Aorta (tissue), 5 donors: Measurements from ENCODE around the gene NLK. TPM values are rescaled to one million over a fixed set of nuclear protein-coding genes. Genes with fewer than 3 reads are reported as not detected.
"Not testable (repeated sequence)": the region's sequence is repeated elsewhere in the genome, so short reads cannot be mapped to it uniquely, and the experiment has no call there.

ENCODE experiments used
- ATAC-seq: fragments of 200-7000 bp; cut with Tn5 transposase; one replicate; pipeline ENCODE4 v1.9.1; 2022; ENCODE audit warnings: moderate library complexity; ENCODE audit not compliant: low FRiP score
- DNase-seq, 2 donors: peaks; one replicate each; pipeline ENCODE4 v3.0.0-alpha.2; 2020
- H3K27ac ChIP-seq, 2 donors: one replicate each; pipeline ENCODE4 v1.5.1; 2013; ENCODE audit warnings: low read length in 2 of 2, mild to moderate bottlenecking in 2 of 2, moderate library complexity in 2 of 2, control low read depth in 1 of 2, inconsistent platforms in 1 of 2, low read depth in 1 of 2
- H3K27me3 ChIP-seq, 2 donors: one replicate each; pipeline ENCODE4 v1.6.1; 2013; ENCODE audit warnings: control low read depth in 1 of 2, low read length in 1 of 2, mild to moderate bottlenecking in 1 of 2, moderate library complexity in 1 of 2; ENCODE audit not compliant: insufficient read depth in 2 of 2, control insufficient read depth in 1 of 2
- H3K36me3 ChIP-seq, 2 donors: one replicate each; pipeline ENCODE4 v1.6.1; 2013; ENCODE audit warnings: control low read depth in 1 of 2, low read length in 1 of 2, mild to moderate bottlenecking in 1 of 2; ENCODE audit not compliant: insufficient read depth in 2 of 2, control insufficient read depth in 1 of 2
- H3K4me1 ChIP-seq, 2 donors: one replicate each; pipeline ENCODE4 v1.6.1; 2013; ENCODE audit warnings: low read length in 2 of 2, control low read depth in 1 of 2, mild to moderate bottlenecking in 1 of 2, moderate library complexity in 1 of 2; ENCODE audit not compliant: insufficient read depth in 2 of 2, control insufficient read depth in 1 of 2
- H3K4me3 ChIP-seq, 2 donors: one replicate each; pipeline ENCODE4 v1.5.1; 2013; ENCODE audit warnings: low read length in 2 of 2, control low read depth in 1 of 2, mild to moderate bottlenecking in 1 of 2
- H3K9me3 ChIP-seq: one replicate; pipeline ENCODE4 v1.6.1; 2013; ENCODE audit warnings: mild to moderate bottlenecking, low read length; ENCODE audit not compliant: control insufficient read depth
- WGBS, 2 donors: extraction: QIAGEN DNeasy Blood & Tissue Kit; methylation state at CpG; one replicate each; pipeline ENCODE4 v1.1.7; 2013; 5-methylcytosine and 5-hydroxymethylcytosine counted together
- intact Hi-C, 2 donors: fragments of 100-400 bp; cut with DNase I; formaldehyde crosslinking; loops; one replicate each; pipeline versions ENCODE4 v1.14.2 to v1.15.0; 2022
- polyA plus RNA-seq, 2 donors: library from polyadenylated mRNA; stranded (reverse); fragments of 200-250 nt; gene quantifications; one replicate each; pipeline ENCODE4 v1.2.3, GENCODE V29; 2013
- total RNA-seq, 2 donors: library from RNA; stranded (reverse); fragmentation: NEBNext Ultra II Directional; extraction: Animal tissue kit (Norgen Biotek cat#: 25700); gene quantifications; one replicate each; pipeline ENCODE4 v1.2.1, GENCODE V29; 2021
- donor health status: healthy with polysubstance abuse.
- donor health status: Bipolar disorder and iron deficiency.
- donor health status: DM: no; HTN: no; CAD: no.
- donor health status: DM: no; HTN: no; CAD: no.
- donor health status: DM: yes; HTN: yes; CAD: no.

The NLK gene
- total and polyA plus RNA-seq, 4 donors: 5.5 to 17.2 (median 14.0) TPM

DNA sequence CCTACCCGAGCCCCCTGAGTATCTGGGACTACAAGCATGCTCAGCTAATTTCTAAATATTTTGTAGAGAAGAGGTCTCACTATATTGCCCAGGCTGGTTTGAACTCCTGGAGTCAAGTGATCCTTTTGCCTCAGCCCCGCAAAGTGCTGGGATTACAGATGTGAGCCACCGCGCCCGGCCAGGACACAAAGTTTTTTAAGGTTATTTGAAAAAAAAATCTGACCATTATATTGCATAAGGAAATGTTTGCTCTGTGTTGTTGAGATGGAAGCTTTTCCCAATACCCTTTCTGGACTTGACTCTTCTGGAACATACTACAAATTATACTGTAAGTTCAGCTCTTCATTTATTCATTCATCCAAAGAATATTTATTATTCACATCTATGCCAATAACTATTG is 143.2 kb downstream of the NLK start:
- Histone ChIP-seq H3K27me3 (no peaks in the 10 kb centered on the region), H3K36me3 (peaks cover 0 to 3% of the 10 kb centered on the region in 2 donors), H3K9me3 (no peaks in the 10 kb centered on the region), H3K27ac (no peak overlapping the region), H3K4me3 (no peak overlapping the region), H3K4me1 (no peaks in the 10 kb centered on the region)
- WGBS, 2 donors: 95 to 97% methylated on average over 5 of the region's 5 CpGs
- ATAC-seq (no peak), DNase-seq (no peak)
- intact Hi-C loops: no loop called here

DNA sequence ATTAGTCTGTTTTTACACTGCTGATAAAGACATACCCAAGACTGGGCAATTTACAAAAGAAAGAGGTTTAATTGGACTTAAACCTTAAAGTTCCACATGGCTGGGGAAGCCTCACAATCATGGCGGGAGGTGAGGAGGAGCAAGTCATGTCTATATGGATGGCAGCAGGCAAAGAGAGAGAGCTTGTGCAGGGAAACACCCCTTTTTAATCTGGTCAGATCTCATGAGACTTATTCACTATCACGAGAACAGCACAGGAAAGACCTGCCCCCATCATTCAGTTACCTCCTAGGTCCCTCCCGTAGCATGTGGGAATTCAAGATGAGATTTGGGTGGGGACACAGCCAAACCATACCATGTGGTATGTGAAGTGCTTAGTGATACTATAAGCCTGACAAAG is 144.0 kb downstream of the NLK start:
- intact Hi-C loops, H3K4me3 ChIP-seq, H3K27ac ChIP-seq, H3K27me3 ChIP-seq, ATAC-seq, H3K9me3 ChIP-seq, DNase-seq, H3K36me3 ChIP-seq, H3K4me1 ChIP-seq: not testable (repeated sequence)
- 96 to 97% methylated on average over 3 of the region's 3 CpGs for WGBS, 2 donors

DNA sequence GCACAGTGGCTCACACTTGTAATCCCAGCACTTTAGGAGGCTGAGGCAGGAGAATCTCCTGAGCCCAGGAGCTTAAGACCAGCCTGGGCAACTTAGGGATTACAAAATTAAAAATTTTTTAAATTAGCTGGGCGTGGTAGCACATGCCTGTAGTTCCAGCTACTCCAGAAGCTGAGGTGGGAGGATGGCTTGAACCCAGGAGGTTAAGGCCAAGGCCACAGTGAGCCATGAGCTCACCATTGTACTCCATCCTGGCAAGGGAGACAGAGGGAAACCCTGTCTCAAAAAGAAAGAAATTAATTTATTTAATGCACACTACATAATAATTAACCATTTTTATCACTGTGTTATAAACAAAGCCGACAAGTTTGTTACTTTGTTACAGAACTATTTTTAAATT is 145.5 kb downstream of the NLK start:
- H3K4me3 ChIP-seq: no peak overlapping the region
- WGBS, 2 donors: 92 to 93% methylated on average over 2 of the region's 2 CpGs
- no peak overlapping the region for H3K27ac ChIP-seq
- H3K9me3 ChIP-seq: no peaks in the 10 kb centered on the region
- peaks cover 3 to 4% of the 10 kb centered on the region in 2 donors for H3K36me3 ChIP-seq
- no peak for ATAC-seq
- no peak for DNase-seq
- H3K4me1 ChIP-seq: no peaks in the 10 kb centered on the region
- H3K27me3 ChIP-seq: no peaks in the 10 kb centered on the region
- intact Hi-C loops: no loop called here

DNA sequence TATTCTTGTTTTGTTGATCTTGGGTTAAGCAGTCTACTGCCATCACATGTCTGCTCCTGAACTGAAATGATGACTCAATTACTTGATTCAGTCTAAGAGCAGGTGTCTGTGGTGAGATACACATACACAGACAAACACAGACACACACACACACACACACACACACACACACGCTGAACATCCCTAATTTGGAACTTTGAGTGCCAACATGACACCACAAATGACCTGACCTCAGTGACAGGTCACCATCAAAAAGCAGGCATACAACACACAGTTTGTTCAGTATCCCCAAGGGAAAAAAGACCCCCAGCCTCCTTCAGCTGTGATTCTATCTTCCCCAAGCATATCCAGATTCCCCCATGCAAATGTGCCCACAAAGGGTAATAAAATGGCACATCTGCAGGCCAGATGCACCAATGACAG is 146.4 kb downstream of the NLK start:
- WGBS, 2 donors: 19 to 37% methylated on average over 1 of the region's 1 CpG
- ATAC-seq: no peak
- DNase-seq: no peak
- Histone ChIP-seq H3K4me1 (no peaks in the 10 kb centered on the region), H3K9me3 (no peaks in the 10 kb centered on the region), H3K4me3 (no peak overlapping the region), H3K36me3 (peaks cover 4 to 6% of the 10 kb centered on the region in 2 donors), H3K27me3 (no peaks in the 10 kb centered on the region), H3K27ac (no peak overlapping the region)
- intact Hi-C loops: no loop called here

DNA sequence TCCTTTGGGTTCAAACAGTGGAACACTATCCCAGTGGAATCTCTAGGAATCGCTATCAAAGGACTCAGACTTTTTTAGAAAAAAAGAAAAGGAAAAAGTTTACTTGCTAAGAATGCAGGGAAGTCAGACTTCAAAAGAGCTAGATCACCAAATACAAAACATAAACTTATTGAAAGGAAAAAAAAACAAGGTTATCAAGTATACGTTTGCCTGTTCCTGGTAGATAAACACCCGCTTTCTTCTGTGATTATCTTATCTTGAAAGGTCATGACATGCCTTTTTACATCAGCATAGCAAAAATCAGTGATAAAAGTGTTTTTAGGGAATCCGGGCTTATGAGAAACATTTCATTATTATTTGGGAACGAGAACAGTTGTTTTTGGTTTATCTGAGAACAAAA is 147.2 kb downstream of the NLK start:
- intact Hi-C loops: no loop called here
- Histone ChIP-seq H3K4me3 (no peak overlapping the region), H3K27me3 (no peaks in the 10 kb centered on the region), H3K4me1 (no peaks in the 10 kb centered on the region), H3K36me3 (peaks cover 4 to 6% of the 10 kb centered on the region in 2 donors), H3K9me3 (no peaks in the 10 kb centered on the region), H3K27ac (no peak overlapping the region)
- WGBS, 2 donors: 49 to 55% methylated on average over 5 of the region's 5 CpGs
- ATAC-seq: no peak
- DNase-seq: no peak

DNA sequence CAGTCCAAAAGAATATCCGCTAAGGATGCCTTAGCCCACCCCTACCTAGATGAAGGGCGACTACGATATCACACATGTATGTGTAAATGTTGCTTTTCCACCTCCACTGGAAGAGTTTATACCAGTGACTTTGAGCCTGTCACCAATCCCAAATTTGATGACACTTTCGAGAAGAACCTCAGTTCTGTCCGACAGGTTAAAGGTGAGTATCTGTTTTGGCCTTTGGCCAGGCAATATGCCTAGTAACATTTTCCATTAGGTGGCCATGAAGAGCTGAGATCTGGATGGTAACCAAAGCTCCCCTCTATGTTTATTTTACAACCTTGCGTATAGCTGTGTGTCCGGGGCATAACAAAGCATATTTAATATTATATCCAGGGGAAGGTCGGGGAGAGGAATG is 148.5 kb downstream of the NLK start:
- DNase-seq: no peak
- ATAC-seq: no peak
- H3K4me1 ChIP-seq: no peaks in the 10 kb centered on the region
- WGBS, 2 donors: 95% methylated on average over 8 of the region's 8 CpGs
- H3K4me3 ChIP-seq: no peak overlapping the region
- H3K27me3 ChIP-seq: no peaks in the 10 kb centered on the region
- no peaks in the 10 kb centered on the region for H3K9me3 ChIP-seq
- H3K27ac ChIP-seq: no peak overlapping the region
- intact Hi-C loops: no loop called here
- H3K36me3 ChIP-seq: peaks cover 4 to 6% of the 10 kb centered on the region in 2 donors

DNA sequence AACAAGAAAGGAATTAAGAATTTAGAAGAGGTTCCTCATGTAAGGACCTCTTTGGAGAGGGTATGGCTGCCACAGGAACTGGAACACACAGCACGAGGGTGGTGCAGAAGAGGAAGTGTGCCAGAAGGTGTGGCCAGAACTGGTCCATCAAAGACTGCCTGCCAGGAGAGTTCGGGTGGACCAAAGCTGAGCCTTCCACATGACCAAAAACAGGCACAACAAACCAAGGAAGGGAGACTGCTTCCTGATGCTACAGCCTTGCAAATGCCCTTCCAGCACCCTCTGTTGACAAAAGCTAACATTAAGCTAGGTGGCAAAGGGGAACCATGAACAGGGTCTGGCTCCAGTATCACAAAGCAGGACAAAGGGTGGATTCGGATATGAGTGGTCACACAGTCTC is 150.8 kb downstream of the NLK start:
- peak; percentile 59 for ATAC-seq
- no peak overlapping the region for H3K4me3 ChIP-seq
- no peak overlapping the region for H3K27ac ChIP-seq
- 59 to 62% methylated on average over 3 of the region's 3 CpGs for WGBS, 2 donors
- H3K9me3 ChIP-seq: no peaks in the 10 kb centered on the region
- H3K4me1 ChIP-seq: no peaks in the 10 kb centered on the region
- peak in 1 of 2 donors; percentile 70 for DNase-seq
- intact Hi-C loops: no loop called here
- H3K36me3 ChIP-seq: peaks cover 6% of the 10 kb centered on the region in 2 donors
- no peaks in the 10 kb centered on the region for H3K27me3 ChIP-seq

DNA sequence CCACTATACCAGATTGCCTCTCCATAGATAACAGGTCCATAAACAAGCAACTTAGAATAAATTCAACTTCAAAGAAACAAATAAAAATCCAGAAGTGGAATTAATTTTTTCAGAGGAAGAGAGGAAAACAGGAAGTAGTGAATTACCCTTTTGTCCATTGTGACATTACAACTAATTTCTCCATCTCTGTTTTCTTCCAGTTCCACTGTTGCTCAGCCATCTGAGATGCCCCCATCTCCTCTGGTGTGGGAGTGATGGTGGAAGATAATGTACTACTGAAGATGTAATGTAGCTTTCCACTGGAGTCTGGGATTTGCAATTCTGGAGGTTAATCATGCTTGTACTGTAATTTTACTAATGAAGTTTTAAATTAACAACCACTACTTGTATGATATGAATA is 151.9 kb downstream of the NLK start:
- Histone ChIP-seq H3K36me3 (peaks cover 6% of the 10 kb centered on the region in 2 donors), H3K27ac (no peak overlapping the region), H3K4me1 (no peaks in the 10 kb centered on the region), H3K27me3 (no peaks in the 10 kb centered on the region), H3K4me3 (no peak overlapping the region), H3K9me3 (no peaks in the 10 kb centered on the region)
- ATAC-seq: no peak
- DNase-seq: no peak
- intact Hi-C loops: no loop called here

DNA sequence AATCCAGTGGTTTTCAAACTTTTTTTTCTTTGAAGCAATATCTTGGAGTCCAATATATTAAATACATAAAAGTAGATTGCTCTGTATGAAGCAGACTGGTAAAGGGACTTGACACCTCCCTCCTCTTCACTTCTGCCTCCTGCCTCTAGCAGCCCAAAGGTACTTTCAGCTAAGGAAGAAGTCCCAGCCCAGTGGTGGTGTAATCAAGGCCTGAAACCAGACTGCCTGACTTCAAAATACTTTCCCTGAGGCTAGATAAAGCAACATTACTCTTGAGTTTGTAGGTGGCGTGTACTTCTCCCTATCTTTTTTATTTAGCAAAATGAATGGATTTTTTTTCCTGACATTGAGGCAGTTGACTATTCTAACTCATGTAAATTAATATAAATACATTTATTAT is 154.2 kb downstream of the NLK start:
- Histone ChIP-seq H3K4me3 (no peak overlapping the region), H3K36me3 (peaks cover 6% of the 10 kb centered on the region in 2 donors), H3K27ac (no peak overlapping the region), H3K9me3 (no peaks in the 10 kb centered on the region), H3K4me1 (no peaks in the 10 kb centered on the region), H3K27me3 (no peaks in the 10 kb centered on the region)
- no peak for ATAC-seq
- 95 to 100% methylated on average over 1 of the region's 1 CpG for WGBS, 2 donors
- no peak for DNase-seq
- intact Hi-C loops: no loop called here
